GM10266 (cell line): ENCODE measurements around the gene TIPARP.

Source experiments
- DNase-seq: peaks from one replicate; pipeline ENCODE4 v3.0.0; 2012; ENCODE audit errors: extremely low spot score
- CTCF ChIP-seq: IDR thresholded peaks from 2 replicates; pipeline ENCODE4 v1.5.1; 2012; ENCODE audit warnings: mild to moderate bottlenecking, low read depth; ENCODE audit not compliant: control insufficient read depth, insufficient read depth; ENCODE audit errors: missing control alignments

TIPARP gene

GRCh38 chr3:156677536-156677935 lies 3.1 kb downstream of the TIPARP start:
- no peak for TF ChIP-seq CTCF
- DNase-seq, result no peak

DNA sequence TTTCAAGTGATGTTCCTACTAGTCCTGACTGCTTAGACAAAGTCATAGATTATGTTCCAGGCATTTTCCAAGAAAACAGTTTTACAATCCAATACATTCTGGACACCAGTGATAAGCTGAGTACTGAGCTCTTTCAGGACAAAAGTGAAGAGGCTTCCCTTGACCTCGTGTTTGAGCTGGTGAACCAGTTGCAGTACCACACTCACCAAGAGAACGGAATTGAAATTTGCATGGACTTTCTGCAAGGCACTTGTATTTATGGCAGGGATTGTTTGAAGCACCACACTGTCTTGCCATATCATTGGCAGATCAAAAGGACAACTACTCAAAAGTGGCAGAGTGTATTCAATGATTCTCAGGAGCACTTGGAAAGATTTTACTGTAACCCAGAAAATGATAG lies 3.8 kb downstream of the TIPARP start:
- DNase-seq, result no peak
- no peak for TF ChIP-seq CTCF

DNA sequence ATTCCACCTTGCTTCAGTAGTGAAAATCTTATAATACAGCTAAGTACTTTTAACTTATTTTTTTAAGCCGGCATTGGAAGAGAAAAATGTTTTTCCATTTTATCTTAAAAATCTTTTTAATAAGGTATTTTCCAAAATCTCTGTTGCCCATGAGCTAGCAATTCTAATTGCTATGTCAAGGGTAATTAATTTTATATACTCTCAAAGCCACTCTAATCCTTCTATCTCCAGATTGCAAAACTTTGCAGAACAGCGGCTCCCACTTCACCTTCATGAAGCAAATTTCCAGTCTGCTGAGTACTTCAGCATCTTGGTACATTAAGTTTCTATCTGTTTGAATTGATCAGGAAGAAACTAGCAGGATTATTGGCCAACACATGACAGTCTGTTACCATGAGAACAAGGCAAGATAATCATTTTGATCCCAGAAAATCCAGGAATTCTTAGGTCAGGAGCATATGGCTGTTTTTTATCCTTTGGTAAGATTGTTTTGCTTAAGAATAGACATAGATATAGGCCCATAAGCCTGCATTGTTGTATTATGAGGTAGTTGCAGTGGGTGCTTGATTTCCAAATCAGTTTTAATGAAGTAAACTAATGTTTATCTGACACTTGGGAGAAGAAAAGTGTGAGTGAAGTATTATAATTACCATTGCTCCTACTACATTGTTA lies 6.0 kb downstream of the TIPARP start:
- DNase-seq, result no peak

GRCh38 chr3:156681002-156681401 lies 6.6 kb downstream of the TIPARP start:
- DNase-seq, result peak; percentile 22
- TF ChIP-seq CTCF, result no peak

More for the DNA sequence above, 6.0 kb downstream of the TIPARP start:
- no peak for TF ChIP-seq CTCF

DNA sequence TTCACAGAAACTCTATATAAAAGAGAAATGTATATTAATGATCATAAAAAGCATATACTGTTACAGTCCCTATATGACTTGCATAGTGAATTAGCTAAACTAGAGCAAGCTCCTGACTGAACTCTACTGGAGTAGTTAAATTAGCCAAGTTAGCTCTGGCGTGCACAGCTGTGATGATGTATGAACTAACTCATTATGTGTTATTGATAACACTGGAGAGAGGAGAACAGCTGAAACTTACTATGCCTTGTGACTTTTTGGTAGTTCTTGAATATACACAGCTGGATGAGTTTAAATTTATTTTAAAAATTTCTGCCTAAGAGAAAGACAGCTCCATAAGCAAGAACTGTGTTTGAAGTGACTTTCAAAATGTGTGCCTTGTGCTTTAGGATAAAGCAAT lies 8.1 kb downstream of the TIPARP start:
- no peak for TF ChIP-seq CTCF
- DNase-seq, result no peak

DNA sequence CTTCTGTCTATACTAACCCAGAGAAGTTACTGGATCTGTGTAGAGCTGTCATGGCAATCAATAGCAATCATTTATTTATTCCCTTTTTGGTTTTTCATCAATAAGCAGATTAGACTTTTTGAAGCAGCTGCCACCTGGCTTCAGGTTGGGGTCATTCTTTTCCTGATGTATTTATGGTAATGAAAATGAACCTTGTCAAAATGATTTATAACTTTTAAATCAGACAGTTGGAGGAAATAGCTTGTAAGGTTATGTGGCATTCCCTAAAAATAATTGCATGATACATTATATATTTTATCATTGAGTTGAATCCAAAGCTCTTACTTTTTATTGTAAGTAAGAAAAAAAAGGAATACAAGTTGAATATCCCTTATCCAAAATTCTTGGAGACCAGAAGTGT lies 8.6 kb downstream of the TIPARP start:
- TF ChIP-seq CTCF, result no peak
- no peak for DNase-seq

DNA sequence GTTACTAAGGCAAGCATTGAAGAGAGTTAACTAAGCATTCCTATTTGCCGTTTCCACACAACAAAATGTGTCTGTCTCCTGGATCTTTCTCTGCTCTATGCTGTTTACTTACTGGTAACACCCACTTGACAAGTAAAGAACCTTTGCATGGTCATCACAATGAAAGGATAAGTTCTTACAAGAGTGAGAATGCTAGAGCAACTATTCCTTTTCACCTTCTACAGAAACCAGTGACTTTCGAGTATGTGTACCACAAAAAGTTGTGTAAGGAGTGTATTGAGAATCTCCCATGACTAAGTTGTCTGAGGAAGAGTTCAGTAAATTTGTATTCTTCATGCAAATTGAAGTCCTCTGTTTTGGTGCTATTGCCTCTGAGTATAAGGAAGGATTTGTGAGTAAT lies 10.8 kb downstream of the TIPARP start:
- no peak for DNase-seq
- TF ChIP-seq CTCF, result no peak
